Prostate gland (tissue), 2 donors: ENCODE data around the gene CLSTN1.

Source experiments
- CTCF ChIP-seq, 4 experiments: fragments of 200-600 bp in 2 of 4; fragments of 450-650 bp in 2 of 4; sonication (generic) in 2 of 4; IDR thresholded peaks; 1 replicate in 3 of 4; 2 replicates in 1 of 4; pipeline ENCODE4 v1.5.1; 2016 to 2019; ENCODE audit warnings: antibody characterized with exemption in 4 of 4, mild to moderate bottlenecking in 2 of 4, moderate library complexity in 2 of 4
- POLR2A ChIP-seq: fragments of 450-650 bp; IDR thresholded peaks from one replicate; pipeline ENCODE4 v1.6.1; 2016; ENCODE audit warnings: antibody characterized with exemption, mild to moderate bottlenecking
- POLR2AphosphoS5 ChIP-seq: sonication (generic); formaldehyde crosslinking; IDR thresholded peaks from one replicate; pipeline ENCODE4 v1.6.1; 2017; ENCODE audit warnings: antibody characterized with exemption

GRCh38 chr1:9817734-9818133 is 6.0 kb downstream of the CLSTN1 start:
- no peak for TF ChIP-seq CTCF (IDR thresholded peaks at IDR 0.05)
- no peak for TF ChIP-seq POLR2A
- no peak for TF ChIP-seq POLR2AphosphoS5
